NCI-H2107 treated with DMSO at 0.1 percent for 48 hours (cell line): ENCODE results near the gene RPS27L.
"Not testable (repeated sequence)": the region's sequence is repeated elsewhere in the genome, so short reads cannot be mapped to it uniquely, and the experiment has no call there.

Experiments
- DNase-seq: peaks from one replicate; lab custom pipeline; 2025; ENCODE audit not compliant: unreplicated experiment; lab: John Stamatoyannopoulos, UW

Gene RPS27L

DNA sequence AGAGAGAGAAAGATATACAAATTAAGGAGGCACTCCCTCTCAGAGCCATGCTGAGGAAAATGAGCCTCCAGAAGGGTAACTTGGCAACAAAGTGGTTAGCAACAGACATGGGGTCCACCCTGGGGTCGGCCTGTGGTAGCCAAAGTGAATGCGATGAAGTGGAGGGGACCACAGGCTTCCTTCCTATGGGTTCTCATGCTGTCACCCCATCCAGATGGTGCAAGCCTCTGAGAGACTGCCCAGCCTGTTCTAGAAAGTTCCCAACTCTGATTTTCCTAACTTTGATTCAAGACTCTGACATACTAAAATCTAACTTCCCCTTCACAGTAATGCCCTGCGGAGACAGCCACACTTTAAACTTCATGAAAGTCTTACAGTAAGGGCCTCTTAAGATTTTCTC lies 53.9 kb downstream of the RPS27L start:
- no peak for DNase-seq

DNA sequence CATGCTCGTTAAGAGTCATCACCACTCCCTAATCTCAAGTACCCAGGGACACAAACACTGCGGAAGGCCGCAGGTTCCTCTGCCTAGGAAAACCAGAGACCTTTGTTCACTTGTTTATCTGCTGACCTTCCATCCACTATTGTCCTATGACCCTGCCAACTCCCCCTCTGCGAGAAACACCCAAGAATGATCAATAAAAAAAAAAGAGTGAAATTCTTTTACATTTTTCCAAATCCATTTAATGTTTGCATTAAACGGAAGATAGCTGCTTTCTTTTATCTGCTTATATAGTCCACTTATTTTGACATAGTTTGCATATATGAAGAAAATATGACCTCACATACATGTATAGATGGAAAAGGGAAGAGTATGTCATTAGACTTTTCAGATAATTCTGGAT lies 57.7 kb downstream of the RPS27L start:
- not testable (repeated sequence) for DNase-seq

DNA sequence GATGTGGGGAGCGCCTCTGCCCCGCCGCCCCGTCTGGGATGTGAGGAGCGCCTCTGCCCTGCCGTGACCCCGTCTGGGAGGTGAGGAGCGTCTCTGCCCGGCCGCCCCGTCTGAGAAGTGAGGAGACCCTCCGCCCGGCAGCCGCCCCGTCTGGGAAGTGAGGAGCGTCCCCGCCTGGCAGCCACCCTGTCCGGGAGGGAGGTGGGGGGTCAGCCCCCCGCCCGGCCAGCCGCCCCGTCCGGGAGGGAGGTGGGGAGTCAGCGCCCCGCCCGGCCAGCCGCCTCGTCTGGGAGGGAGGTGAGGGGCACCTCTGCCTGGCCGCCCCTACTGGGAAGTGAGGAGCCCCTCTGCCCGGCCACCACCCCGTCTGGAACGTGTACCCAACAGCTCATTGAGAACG lies 58.4 kb downstream of the RPS27L start:
- not testable (repeated sequence) for DNase-seq
